ENCODE results near the gene CD69. TPM values are rescaled to one million over a fixed set of nuclear protein-coding genes. Genes with fewer than 3 reads are reported as not detected.

CD69 gene
- total and polyA plus RNA-seq, 2 donors (not counting 3 experiments of a cell fraction or from before 2014, with no cell fraction given) = 0.49 to 4.4 TPM

DNA sequence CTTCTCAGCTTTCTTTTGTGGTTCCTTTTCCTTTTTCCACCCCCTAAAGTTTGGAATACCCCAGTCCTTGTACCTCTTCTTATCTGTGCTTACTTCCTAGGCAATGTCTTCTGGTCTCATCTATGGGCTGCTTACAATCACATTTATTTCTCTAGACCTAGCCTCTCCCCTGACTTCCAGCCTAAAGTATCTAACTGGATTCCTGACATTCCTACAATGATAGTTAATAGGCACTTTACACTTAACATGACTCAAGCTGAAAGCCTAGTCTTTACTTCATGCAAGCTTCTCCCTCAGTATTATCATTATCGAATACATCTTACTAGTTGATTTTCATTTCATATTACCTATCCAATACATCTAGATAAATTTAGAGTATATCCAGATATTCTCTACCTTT, 49.0 kb downstream of the CD69 start:
- dilution Hi-C loops (cut with MboI; ENCODE audit: extremely low pct_ligation_motif_present, low sequenced_read_pairs) = no loop called here
- no peak for TF ChIP-seq POLR2A (IDR thresholded peaks at IDR 0.05; ENCODE audit: low read depth, low read length)
- no peak for TF ChIP-seq MYC (IDR thresholded peaks at IDR 0.05; ENCODE audit: low read depth, low read length)
- TF ChIP-seq GATA2 (IDR thresholded peaks at IDR 0.05; ENCODE audit: insufficient read depth, insufficient read length, low read depth, low read length) = no peak
- TF ChIP-seq, protein P1, sequence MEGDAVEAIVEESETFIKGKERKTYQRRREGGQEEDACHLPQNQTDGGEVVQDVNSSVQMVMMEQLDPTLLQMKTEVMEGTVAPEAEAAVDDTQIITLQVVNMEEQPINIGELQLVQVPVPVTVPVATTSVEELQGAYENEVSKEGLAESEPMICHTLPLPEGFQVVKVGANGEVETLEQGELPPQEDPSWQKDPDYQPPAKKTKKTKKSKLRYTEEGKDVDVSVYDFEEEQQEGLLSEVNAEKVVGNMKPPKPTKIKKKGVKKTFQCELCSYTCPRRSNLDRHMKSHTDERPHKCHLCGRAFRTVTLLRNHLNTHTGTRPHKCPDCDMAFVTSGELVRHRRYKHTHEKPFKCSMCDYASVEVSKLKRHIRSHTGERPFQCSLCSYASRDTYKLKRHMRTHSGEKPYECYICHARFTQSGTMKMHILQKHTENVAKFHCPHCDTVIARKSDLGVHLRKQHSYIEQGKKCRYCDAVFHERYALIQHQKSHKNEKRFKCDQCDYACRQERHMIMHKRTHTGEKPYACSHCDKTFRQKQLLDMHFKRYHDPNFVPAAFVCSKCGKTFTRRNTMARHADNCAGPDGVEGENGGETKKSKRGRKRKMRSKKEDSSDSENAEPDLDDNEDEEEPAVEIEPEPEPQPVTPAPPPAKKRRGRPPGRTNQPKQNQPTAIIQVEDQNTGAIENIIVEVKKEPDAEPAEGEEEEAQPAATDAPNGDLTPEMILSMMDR (IDR thresholded peaks at IDR 0.05; ENCODE audit: extremely low read depth in 1 of 2, insufficient read depth in 1 of 2, low read depth in 1 of 2, low read length in 2 of 2) = no peak
- TF ChIP-seq FOS (IDR thresholded peaks at IDR 0.05; ENCODE audit: borderline replicate concordance, insufficient read depth, low read length) = no peak
- no peak for TF ChIP-seq EZH2 (IDR thresholded peaks at IDR 0.05; ENCODE audit: borderline replicate concordance, low read depth, low read length, severe bottlenecking)
- no peak for TF ChIP-seq JUN (IDR thresholded peaks at IDR 0.05; ENCODE audit: borderline replicate concordance, insufficient read depth, insufficient read length, low read depth)
- no peak for TF ChIP-seq POLR2AphosphoS5 (IDR thresholded peaks at IDR 0.05; ENCODE audit: insufficient read depth, low read depth, low read length)
- TF ChIP-seq, protein P2, sequence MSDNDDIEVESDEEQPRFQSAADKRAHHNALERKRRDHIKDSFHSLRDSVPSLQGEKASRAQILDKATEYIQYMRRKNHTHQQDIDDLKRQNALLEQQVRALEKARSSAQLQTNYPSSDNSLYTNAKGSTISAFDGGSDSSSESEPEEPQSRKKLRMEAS (IDR thresholded peaks at IDR 0.05; ENCODE audit: insufficient read depth, insufficient read length) = no peak
- ChIA-PET POLR2A (no interaction called here), CTCF (interaction anchor here (1.0 to 1.6 kb wide), 3 partner anchors 64 to 80 kb away, joined by 3 to 4 read pairs (median 4); no protein-coding TSS in a partner anchor)
- no peaks in the 10 kb centered on the region for H3K9me3 ChIP-seq (replicated peaks; ENCODE audit: control insufficient read depth, insufficient read depth, low read length)
- intact Hi-C loops (cut with micrococcal nuclease) = no loop called here
- no peaks in the 10 kb centered on the region for H3K27me3 ChIP-seq (ENCODE audit: control insufficient read depth in 2 of 2, insufficient read depth in 2 of 2, low read length in 2 of 2)
- no peak overlapping the region for H2AFZ ChIP-seq (ENCODE audit: low read depth, low read length)
- H3K4me2 ChIP-seq (ENCODE audit: insufficient read depth, low read length) = no peak overlapping the region
- H3K79me2 ChIP-seq (ENCODE audit: control insufficient read depth, insufficient read depth, low read length) = no peaks in the 10 kb centered on the region
- H3K36me3 ChIP-seq (ENCODE audit: control insufficient read depth in 2 of 2, extremely low read depth in 1 of 2, insufficient read depth in 2 of 2, low read length in 2 of 2) = no peaks in the 10 kb centered on the region
- H3K9ac ChIP-seq (replicated peaks; ENCODE audit: extremely low read depth, insufficient read depth, low read length) = no peak overlapping the region
- H4K20me1 ChIP-seq (replicated peaks; ENCODE audit: control insufficient read depth, extremely low read depth, insufficient read depth, low read length) = no peaks in the 10 kb centered on the region
- no TSS peak for BruUV-seq (replicated peaks)
- no peak overlapping the region for H3K27ac ChIP-seq (ENCODE audit: insufficient read depth, low read depth, low read length)
- FAIRE-seq (no peak), DNase-seq (ENCODE audit: low read depth, low spot score) (no peak)
- H3K4me1 ChIP-seq (ENCODE audit: control insufficient read depth, extremely low read depth, insufficient read depth, low read length) = no peaks in the 10 kb centered on the region
- no peak overlapping the region for H3K4me3 ChIP-seq (replicated peaks in 1 of 3; ENCODE audit: insufficient read depth in 1 of 3, low read depth in 1 of 3, low read length in 3 of 3)
- no peaks in the 10 kb centered on the region for H3K9me1 ChIP-seq (replicated peaks; ENCODE audit: control insufficient read depth, extremely low read depth, insufficient read depth, low read length)

Measured in endothelial cell of umbilical vein (primary cell).